Esophagus (tissue), 2 donors: ENCODE data around the gene BTBD7. TPM values are rescaled to one million over a fixed set of nuclear protein-coding genes. Genes with fewer than 3 reads are reported as not detected.
A peak's percentile ranks its signal among the peaks of the same experiment; 100 is the strongest.
"Not testable (repeated sequence)": the region's sequence is repeated elsewhere in the genome, so short reads cannot be mapped to it uniquely, and the experiment has no call there.

ENCODE experiments used
- H3K27ac ChIP-seq, 2 donors: one replicate each; pipeline ENCODE4 v1.5.1; 2013; ENCODE audit warnings: low read depth in 2 of 2, mild to moderate bottlenecking in 2 of 2, inconsistent platforms in 1 of 2, low read length in 1 of 2, moderate library complexity in 1 of 2
- H3K27me3 ChIP-seq, 2 donors: one replicate each; pipeline ENCODE4 v1.6.1; 2013; ENCODE audit warnings: low read length in 2 of 2, control low read depth in 1 of 2, mild to moderate bottlenecking in 1 of 2; ENCODE audit not compliant: insufficient read depth in 2 of 2, control insufficient read depth in 1 of 2
- H3K36me3 ChIP-seq, 2 donors: one replicate each; pipeline ENCODE4 v1.6.1; 2013; ENCODE audit warnings: low read length in 1 of 2; ENCODE audit not compliant: control insufficient read depth in 2 of 2, insufficient read depth in 2 of 2
- H3K4me1 ChIP-seq, 2 donors: one replicate each; pipeline ENCODE4 v1.6.1; 2013; ENCODE audit warnings: low read length in 1 of 2; ENCODE audit not compliant: control insufficient read depth in 2 of 2, insufficient read depth in 2 of 2
- H3K4me3 ChIP-seq, 2 donors: one replicate each; pipeline ENCODE4 v1.5.1; 2013; ENCODE audit warnings: low read length in 2 of 2, mild to moderate bottlenecking in 2 of 2, low read depth in 1 of 2, moderate library complexity in 1 of 2
- H3K9me3 ChIP-seq, 2 donors: one replicate each; pipeline ENCODE4 v1.6.1; 2013; ENCODE audit warnings: mild to moderate bottlenecking in 2 of 2, low read depth in 1 of 2, low read length in 1 of 2, moderate library complexity in 1 of 2; ENCODE audit not compliant: control insufficient read depth in 2 of 2, insufficient read depth in 1 of 2
- WGBS, 2 donors: extraction: QIAGEN DNeasy Blood & Tissue Kit; methylation state at CpG; one replicate each; pipeline ENCODE4 v1.1.7; 2013; 5-methylcytosine and 5-hydroxymethylcytosine counted together
- polyA plus RNA-seq, 2 donors: library from polyadenylated mRNA; stranded (reverse); fragments of 200-250 nt; gene quantifications; one replicate each; pipeline ENCODE4 v1.2.3, GENCODE V29; 2013
- donor health status: healthy with polysubstance abuse.
- donor health status: Bipolar disorder and iron deficiency.

The BTBD7 gene
- polyA plus RNA-seq, 2 donors: 7.7 to 10.7 TPM

- Histone ChIP-seq H3K4me3 (no peak overlapping the region), H3K9me3 (peaks cover 0 to under 1% of the 10 kb centered on the region in 2 donors), H3K27me3 (no peaks in the 10 kb centered on the region), H3K36me3 (no peaks in the 10 kb centered on the region), H3K4me1 (peaks cover 0 to 6% of the 10 kb centered on the region in 2 donors), H3K27ac (no peak overlapping the region)
- WGBS, 2 donors: 44 to 54% methylated on average over 10 of the region's 10 CpGs
Observed at GRCh38 chr14:93234798-93235197, 98.0 kb downstream of the BTBD7 start.

DNA sequence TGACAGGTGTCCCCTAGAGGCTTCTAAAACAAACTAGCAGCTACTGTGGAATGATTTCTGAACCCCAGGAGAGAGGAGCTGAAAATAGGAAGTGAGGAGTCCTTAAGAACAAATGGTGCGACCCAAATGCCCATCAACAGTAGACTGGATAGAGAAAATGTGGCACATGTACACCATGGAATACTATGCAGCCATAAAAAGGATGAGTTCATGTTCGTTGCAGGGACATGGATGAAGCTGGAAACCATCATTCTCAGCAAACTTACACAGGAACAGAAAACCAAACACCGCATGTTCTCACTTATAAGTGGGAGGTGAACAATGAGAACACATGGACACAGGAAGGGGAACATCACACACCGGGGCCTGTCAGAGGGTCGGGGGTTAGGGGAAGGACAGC lies 99.8 kb downstream of the BTBD7 start:
- H3K36me3 ChIP-seq: not testable (repeated sequence)
- 93 to 94% methylated on average over 5 of the region's 5 CpGs for WGBS, 2 donors

GRCh38 chr14:93232159-93232558 lies 100.7 kb downstream of the BTBD7 start:
- peaks cover 0 to 4% of the 10 kb centered on the region in 2 donors for H3K9me3 ChIP-seq
- H3K4me1 ChIP-seq: peaks cover 0 to 6% of the 10 kb centered on the region in 2 donors
- H3K4me3 ChIP-seq: no peak overlapping the region
- no peak overlapping the region for H3K27ac ChIP-seq
- no peaks in the 10 kb centered on the region for H3K27me3 ChIP-seq
- peaks cover 2 to 5% of the 10 kb centered on the region in 2 donors for H3K36me3 ChIP-seq
- 61 to 69% methylated on average over 16 to 17 of the region's 17 CpGs for WGBS, 2 donors

More for the DNA sequence above, 99.8 kb downstream of the BTBD7 start:
- H3K27me3 ChIP-seq, H3K4me1 ChIP-seq, H3K9me3 ChIP-seq, H3K27ac ChIP-seq, H3K4me3 ChIP-seq: not testable (repeated sequence)

DNA sequence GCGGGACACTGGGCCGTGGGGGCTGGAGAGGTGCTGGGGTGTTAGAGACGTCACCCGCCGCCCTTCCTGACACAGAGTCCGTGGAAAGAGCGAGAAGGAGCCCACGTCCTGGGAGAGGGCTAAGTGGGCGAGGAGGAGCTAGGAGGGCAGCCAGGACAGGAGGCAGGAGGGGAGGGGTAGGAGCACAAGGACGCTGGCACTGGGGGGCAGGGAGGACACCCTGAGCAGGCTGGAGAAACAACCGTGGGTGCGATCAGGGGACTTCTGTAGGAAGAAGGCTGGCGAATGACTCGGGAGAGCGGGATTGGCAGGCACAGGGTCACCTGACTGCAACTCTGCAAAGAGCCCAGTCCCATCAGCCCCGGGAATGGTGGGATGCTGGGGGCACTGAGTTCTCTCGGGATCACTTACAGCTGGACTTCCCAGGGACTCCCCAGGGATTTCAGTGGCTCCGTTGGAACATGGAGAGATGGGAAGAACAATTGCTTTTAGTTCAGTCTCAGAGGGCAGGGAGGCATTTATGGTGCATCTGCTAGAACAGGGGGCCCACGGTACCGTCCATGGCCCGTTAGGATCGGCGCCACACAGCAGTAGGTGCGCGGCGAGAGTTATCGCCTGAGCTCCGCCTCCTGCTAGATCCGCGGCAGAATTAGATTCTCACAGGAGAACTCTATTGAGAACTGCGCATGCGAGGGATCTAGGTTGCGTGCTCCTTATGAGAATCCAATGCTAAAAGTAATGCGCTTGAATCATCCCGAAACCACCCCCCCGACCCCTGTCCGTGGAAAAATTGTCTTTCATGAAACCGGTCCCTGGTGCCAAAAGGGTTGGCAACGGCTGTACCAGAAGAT lies 101.5 kb downstream of the BTBD7 start:
- Histone ChIP-seq H3K4me1 (peaks cover 0 to 6% of the 10 kb centered on the region in 2 donors), H3K9me3 (peaks cover 0 to 4% of the 10 kb centered on the region in 2 donors), H3K4me3 (peak overlapping the region; percentile 8 to 22), H3K27ac (no peak overlapping the region), H3K36me3 (peaks cover 5% of the 10 kb centered on the region in 2 donors), H3K27me3 (no peaks in the 10 kb centered on the region)
- WGBS, 2 donors: 28 to 38% methylated on average over 38 to 39 of the region's 39 CpGs

DNA sequence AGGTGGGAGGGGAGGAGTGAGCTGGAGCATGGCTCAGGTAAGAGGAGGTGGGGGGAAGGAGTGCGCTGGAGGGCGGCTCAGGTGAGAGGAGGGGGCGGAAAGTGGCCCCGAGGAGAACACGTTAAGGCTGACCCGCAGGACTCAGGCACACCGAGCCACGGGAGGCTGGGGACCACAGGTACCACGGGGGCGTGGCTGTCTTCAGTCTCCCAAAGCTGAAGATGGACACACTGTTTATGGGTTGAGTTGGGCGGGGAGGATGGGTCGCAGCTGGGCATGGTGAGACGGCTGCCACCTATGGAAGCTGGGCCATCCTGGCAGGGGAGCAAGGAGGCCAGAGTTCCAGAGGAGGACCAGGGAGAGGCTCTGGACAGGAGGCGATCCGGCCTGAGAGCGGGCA lies 102.3 kb downstream of the BTBD7 start:
- Histone ChIP-seq H3K36me3 (peaks cover 5% of the 10 kb centered on the region in 2 donors), H3K27me3 (no peaks in the 10 kb centered on the region), H3K9me3 (peaks cover 0 to 4% of the 10 kb centered on the region in 2 donors), H3K4me1 (peaks cover 0 to 6% of the 10 kb centered on the region in 2 donors), H3K4me3 (no peak overlapping the region), H3K27ac (no peak overlapping the region)
- WGBS, 2 donors: 92 to 93% methylated on average over 16 of the region's 16 CpGs

GRCh38 chr14:93228550-93228949 lies 104.3 kb downstream of the BTBD7 start:
- Histone ChIP-seq H3K27me3 (no peaks in the 10 kb centered on the region), H3K4me1 (peaks cover 0 to 6% of the 10 kb centered on the region in 2 donors), H3K4me3 (no peak overlapping the region), H3K9me3 (peaks cover 0 to 4% of the 10 kb centered on the region in 2 donors), H3K36me3 (peaks cover 5 to 7% of the 10 kb centered on the region in 2 donors), H3K27ac (no peak overlapping the region)
- WGBS, 2 donors: 93 to 97% methylated on average over 8 of the region's 8 CpGs

DNA sequence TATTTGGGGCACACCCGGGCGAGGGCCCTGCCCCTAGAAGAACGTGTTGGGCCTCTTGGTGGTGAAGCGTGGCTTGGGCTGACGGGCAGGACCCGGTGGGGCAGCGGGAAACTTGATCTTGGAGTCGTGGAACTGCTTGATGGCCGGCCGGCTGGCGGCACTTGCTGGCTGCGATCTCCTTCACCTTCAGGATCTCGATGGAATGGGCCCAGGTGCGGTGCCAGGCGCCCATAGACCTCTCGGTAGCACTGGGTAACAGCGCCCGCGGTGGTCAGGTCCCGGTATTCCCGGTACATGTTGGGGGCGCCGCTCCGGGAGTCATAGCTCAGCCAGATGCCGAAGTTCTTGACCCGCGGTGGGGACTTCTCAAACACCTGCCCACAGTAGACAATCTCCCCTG lies 109.3 kb downstream of the BTBD7 start:
- Histone ChIP-seq H3K27me3 (no peaks in the 10 kb centered on the region), H3K36me3 (peaks cover 6 to 11% of the 10 kb centered on the region in 2 donors), H3K4me1 (no peaks in the 10 kb centered on the region), H3K27ac (no peak overlapping the region), H3K9me3 (no peaks in the 10 kb centered on the region), H3K4me3 (no peak overlapping the region)
- WGBS, 2 donors: 98% methylated on average over 27 of the region's 27 CpGs

GRCh38 chr14:93220509-93220908 lies 112.3 kb downstream of the BTBD7 start:
- peaks cover 4 to 16% of the 10 kb centered on the region in 2 donors for H3K36me3 ChIP-seq
- H3K4me1 ChIP-seq: no peaks in the 10 kb centered on the region
- no peaks in the 10 kb centered on the region for H3K9me3 ChIP-seq
- H3K27me3 ChIP-seq: no peaks in the 10 kb centered on the region
- H3K4me3 ChIP-seq: no peak overlapping the region
- no peak overlapping the region for H3K27ac ChIP-seq

- Histone ChIP-seq H3K36me3 (peaks cover 4 to 16% of the 10 kb centered on the region in 2 donors), H3K27ac (no peak overlapping the region), H3K27me3 (no peaks in the 10 kb centered on the region), H3K9me3 (no peaks in the 10 kb centered on the region), H3K4me1 (no peaks in the 10 kb centered on the region), H3K4me3 (no peak overlapping the region)
- 50 to 55% methylated on average over 3 of the region's 3 CpGs for WGBS, 2 donors
Observed at GRCh38 chr14:93219103-93219726, 113.6 kb downstream of the BTBD7 start.
